SK-N-SH (cell line): ENCODE measurements around the gene PPP2R5C. TPM values are rescaled to one million over a fixed set of nuclear protein-coding genes. Genes with fewer than 3 reads are reported as not detected.
"Not testable (repeated sequence)": the region's sequence is repeated elsewhere in the genome, so short reads cannot be mapped to it uniquely, and the experiment has no call there.

Experiments
- CTCF ChIA-PET: fragments of 300-600, 350-600 bp; formaldehyde crosslinking; extraction: SDS; loops from one replicate; lab custom pipeline; 2021; lab: Yijun Ruan, JAX
- POLR2A ChIA-PET: fragments of 350-600 bp; sonication (Branson Sonifier 250); formaldehyde crosslinking; extraction: SDS; loops from one replicate; lab custom pipeline; 2020; ENCODE audit warnings: antibody characterized with exemption, inconsistent platforms; lab: Yijun Ruan, JAX
- DNase-seq: peaks from one replicate; pipeline ENCODE4 v3.0.0; 2012
- H2AFZ ChIP-seq: fragments of 200-600 bp; sonication (generic); 2 replicates; pipeline ENCODE4 v1.8.1; 2016; ENCODE audit warnings: antibody characterized with exemption, mild to moderate bottlenecking, low read depth
- H3F3A ChIP-seq: fragments of 200-600 bp; sonication (generic); replicated peaks from 2 replicates; pipeline ENCODE3; 2016; ENCODE audit warnings: antibody characterized with exemption, mild to moderate bottlenecking; ENCODE audit not compliant: insufficient read depth
- H3K27ac ChIP-seq, 2 experiments: fragments of 200-500 bp in 1 of 2; fragments of 200-600 bp in 1 of 2; sonication (Bioruptor generic) in 1 of 2; sonication (generic), shearing (Covaris generic) in 1 of 2; 2 replicates each; pipeline versions ENCODE4 v1.5.1 to v1.6.1; 2014 to 2016; ENCODE audit warnings: low read depth in 2 of 2, inconsistent platforms in 1 of 2, low read length in 1 of 2, mild to moderate bottlenecking in 1 of 2, mixed read lengths in 1 of 2
- H3K27me3 ChIP-seq: fragments of 200-600 bp; sonication (generic), shearing (Covaris generic); 2 replicates; pipeline ENCODE4 v1.6.1; 2016; ENCODE audit warnings: mixed run types; ENCODE audit not compliant: insufficient read depth
- H3K36me3 ChIP-seq, 2 experiments: fragments of 200-500 bp in 1 of 2; fragments of 200-600 bp in 1 of 2; sonication (Bioruptor generic) in 1 of 2; sonication (generic) in 1 of 2; replicated peaks in 1 of 2; 2 replicates each; pipeline versions ENCODE3 to v1.5.1; 2014 to 2016; ENCODE audit warnings: low read length in 1 of 2, mild to moderate bottlenecking in 1 of 2; ENCODE audit not compliant: insufficient read depth in 2 of 2, control insufficient read depth in 1 of 2
- H3K4me1 ChIP-seq, 2 experiments: fragments of 200-500 bp in 1 of 2; fragments of 200-600 bp in 1 of 2; sonication (Bioruptor generic) in 1 of 2; sonication (generic), shearing (Covaris generic) in 1 of 2; 2 replicates each; pipeline versions ENCODE4 v1.5.1 to v1.6.1; 2014 to 2016; ENCODE audit warnings: low read depth in 1 of 2, low read length in 1 of 2, mixed run types in 1 of 2; ENCODE audit not compliant: insufficient read depth in 2 of 2, control insufficient read depth in 1 of 2
- H3K4me2 ChIP-seq: fragments of 200-600 bp; sonication (generic), shearing (Covaris generic); 2 replicates; pipeline ENCODE4 v1.6.1; 2017; ENCODE audit warnings: mixed run types
- H3K4me3 ChIP-seq, 2 experiments: fragments of 200-500 bp in 1 of 2; fragments of 200-600 bp in 1 of 2; sonication (Bioruptor generic) in 1 of 2; sonication (generic), shearing (Covaris generic) in 1 of 2; 2 replicates each; pipeline versions ENCODE4 v1.5.1 to v1.8.1; 2014 to 2016; ENCODE audit warnings: low read depth in 2 of 2, inconsistent platforms in 1 of 2, low read length in 1 of 2, mild to moderate bottlenecking in 1 of 2, mixed read lengths in 1 of 2, moderate library complexity in 1 of 2
- H3K79me2 ChIP-seq: fragments of 200-600 bp; sonication (generic); 2 replicates; pipeline ENCODE4 v1.8.1; 2017; ENCODE audit warnings: mild to moderate bottlenecking; ENCODE audit not compliant: insufficient read depth
- H3K9ac ChIP-seq: fragments of 200-600 bp; sonication (generic); 2 replicates; pipeline ENCODE4 v1.6.1; 2017; ENCODE audit warnings: mixed run types
- H3K9me2 ChIP-seq: fragments of 200-600 bp; sonication (generic); 2 replicates; pipeline ENCODE4 v1.6.1; 2017; ENCODE audit warnings: mixed run types
- H3K9me3 ChIP-seq: fragments of 200-600 bp; sonication (generic); 2 replicates; pipeline ENCODE4 v1.6.1; 2017; ENCODE audit warnings: mixed run types, mild to moderate bottlenecking, moderate library complexity
- H4K20me1 ChIP-seq: fragments of 200-600 bp; sonication (generic); 2 replicates; pipeline ENCODE4 v1.6.1; 2017; ENCODE audit warnings: mild to moderate bottlenecking, mixed run types; ENCODE audit not compliant: insufficient read depth
- FOSL2 ChIP-seq: IDR thresholded peaks from 2 replicates; pipeline ENCODE4 v1.4.0; 2012; ENCODE audit warnings: low read depth, mild to moderate bottlenecking, moderate library complexity, borderline replicate concordance
- FOXM1 ChIP-seq: IDR thresholded peaks from 2 replicates; pipeline ENCODE4 v1.4.0; 2012; ENCODE audit warnings: low read depth, mild to moderate bottlenecking
- MEF2A ChIP-seq: IDR thresholded peaks from 2 replicates; pipeline ENCODE4 v1.4.0; 2012; ENCODE audit warnings: low read depth, borderline replicate concordance
- NFIC ChIP-seq: IDR thresholded peaks from 2 replicates; pipeline ENCODE4 v1.4.0; 2012; ENCODE audit warnings: borderline replicate concordance
- SMC3 ChIP-seq: IDR thresholded peaks from 2 replicates; pipeline ENCODE4 v1.6.1; 2012; ENCODE audit warnings: low read depth, low read length, improper control_type of control experiment
- USF2 ChIP-seq: fragments of 150-350 bp; IDR thresholded peaks from 2 replicates; pipeline ENCODE4 v1.6.1; 2017; ENCODE audit warnings: antibody characterized with exemption, low read length, low read depth, borderline replicate concordance
- ZBTB33 ChIP-seq: IDR thresholded peaks from 2 replicates; pipeline ENCODE4 v1.4.0; 2012; ENCODE audit warnings: low read depth, borderline replicate concordance
- WGBS: methylation state at CpG from one replicate; pipeline ENCODE4 v1.1.6; 2017; ENCODE audit warnings: low lambda C conversion rate; 5-methylcytosine and 5-hydroxymethylcytosine counted together
- polyA plus RNA-seq, 3 experiments: library from polyadenylated mRNA; depleted of rRNA; stranded (reverse); fragments of >200 nt; gene quantifications; 2 replicates each; pipeline ENCODE4 v1.2.3, GENCODE V29; 2012

The PPP2R5C gene
- polyA plus RNA-seq, 1 of the 3 experiments (the other 2 are of a cell fraction): 43.7 TPM

- 58% methylated on average over 6 of the region's 6 CpGs for WGBS
- ChIA-PET CTCF (interaction anchor here (1.3 to 1.4 kb wide), 2 partner anchors 12 to 21 kb away, joined by 3 to 4 read pairs; no protein-coding TSS in a partner anchor), POLR2A (no interaction called here)
- no peak for TF ChIP-seq ZBTB33
- no peak for TF ChIP-seq SMC3
- no peak for TF ChIP-seq USF2
- no peak for TF ChIP-seq FOXM1
- TF ChIP-seq MEF2A: no peak
- no peak for TF ChIP-seq FOSL2
- TF ChIP-seq NFIC: no peak
- Histone ChIP-seq H4K20me1 (no peaks in the 10 kb centered on the region), H3K79me2 (no peaks in the 10 kb centered on the region), H3F3A (no peaks in the 10 kb centered on the region), H3K27me3 (no peaks in the 10 kb centered on the region), H3K9me3 (no peaks in the 10 kb centered on the region), H3K9me2 (no peaks in the 10 kb centered on the region), H3K27ac (no peak overlapping the region), H3K9ac (no peak overlapping the region), H3K36me3 (no peaks in the 10 kb centered on the region), H3K4me3 (no peak overlapping the region), H2AFZ (no peak overlapping the region), H3K4me1 (no peaks in the 10 kb centered on the region), H3K4me2 (no peak overlapping the region)
- no peak for DNase-seq
Observed at GRCh38 chr14:101743701-101744100, 17.8 kb upstream of the PPP2R5C start.

GRCh38 chr14:101744382-101744781 is 17.1 kb upstream of the PPP2R5C start:
- WGBS: 12% methylated on average over 6 of the region's 6 CpGs
- H3K27me3 ChIP-seq, H3K9me3 ChIP-seq, H4K20me1 ChIP-seq, H3K27ac ChIP-seq, H3K79me2 ChIP-seq, H2AFZ ChIP-seq, H3K4me2 ChIP-seq, H3F3A ChIP-seq, DNase-seq, H3K4me3 ChIP-seq, H3K9me2 ChIP-seq, H3K4me1 ChIP-seq, H3K9ac ChIP-seq, H3K36me3 ChIP-seq, POLR2A ChIA-PET: not testable (repeated sequence)
- CTCF ChIA-PET: interaction anchor here (1.3 to 1.4 kb wide), 2 partner anchors 13 to 22 kb away, joined by 3 to 4 read pairs; no protein-coding TSS in a partner anchor

GRCh38 chr14:101749756-101750155 is 11.8 kb upstream of the PPP2R5C start:
- H4K20me1 ChIP-seq, H3K9me3 ChIP-seq, POLR2A ChIA-PET, H3K4me3 ChIP-seq, DNase-seq, H2AFZ ChIP-seq, H3K27ac ChIP-seq, H3K4me2 ChIP-seq, H3K27me3 ChIP-seq, H3K4me1 ChIP-seq, H3K9me2 ChIP-seq, H3K9ac ChIP-seq, H3K36me3 ChIP-seq, H3F3A ChIP-seq, H3K79me2 ChIP-seq: not testable (repeated sequence)
- WGBS: 5% methylated on average over 5 of the region's 5 CpGs
- CTCF ChIA-PET: interaction anchor here (1.0 kb wide), 2 partner anchors 21 to 212 kb away, joined by 3 read pairs; no protein-coding TSS in a partner anchor
